ENCODE measurements around the gene EIF3CL.
"Not testable (repeated sequence)": the region's sequence is repeated elsewhere in the genome, so short reads cannot be mapped to it uniquely, and the experiment has no call there.

DNA sequence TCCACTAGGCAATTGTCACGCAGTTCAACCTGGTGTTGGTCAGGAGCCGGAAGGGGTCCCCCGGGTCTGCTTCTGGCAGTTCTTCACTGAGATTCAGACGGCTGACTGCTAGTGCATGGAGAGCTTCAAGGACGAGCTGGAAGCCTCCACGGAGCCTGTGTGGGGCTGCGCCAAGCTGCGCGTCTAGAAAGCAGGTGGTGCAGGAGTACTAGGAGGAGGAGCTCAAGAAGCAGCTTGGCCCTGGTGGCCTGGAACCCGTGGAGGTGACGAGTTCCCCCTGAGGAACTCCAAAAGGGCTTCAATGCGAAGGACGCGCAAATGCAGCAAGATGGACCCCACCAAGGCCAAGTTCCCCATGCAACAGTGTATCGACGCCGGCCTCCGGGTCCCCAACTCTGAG lies 10.9 kb upstream of the EIF3CL start:
- TF ChIP-seq, protein P1, sequence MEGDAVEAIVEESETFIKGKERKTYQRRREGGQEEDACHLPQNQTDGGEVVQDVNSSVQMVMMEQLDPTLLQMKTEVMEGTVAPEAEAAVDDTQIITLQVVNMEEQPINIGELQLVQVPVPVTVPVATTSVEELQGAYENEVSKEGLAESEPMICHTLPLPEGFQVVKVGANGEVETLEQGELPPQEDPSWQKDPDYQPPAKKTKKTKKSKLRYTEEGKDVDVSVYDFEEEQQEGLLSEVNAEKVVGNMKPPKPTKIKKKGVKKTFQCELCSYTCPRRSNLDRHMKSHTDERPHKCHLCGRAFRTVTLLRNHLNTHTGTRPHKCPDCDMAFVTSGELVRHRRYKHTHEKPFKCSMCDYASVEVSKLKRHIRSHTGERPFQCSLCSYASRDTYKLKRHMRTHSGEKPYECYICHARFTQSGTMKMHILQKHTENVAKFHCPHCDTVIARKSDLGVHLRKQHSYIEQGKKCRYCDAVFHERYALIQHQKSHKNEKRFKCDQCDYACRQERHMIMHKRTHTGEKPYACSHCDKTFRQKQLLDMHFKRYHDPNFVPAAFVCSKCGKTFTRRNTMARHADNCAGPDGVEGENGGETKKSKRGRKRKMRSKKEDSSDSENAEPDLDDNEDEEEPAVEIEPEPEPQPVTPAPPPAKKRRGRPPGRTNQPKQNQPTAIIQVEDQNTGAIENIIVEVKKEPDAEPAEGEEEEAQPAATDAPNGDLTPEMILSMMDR (IDR thresholded peaks at IDR 0.05), result not testable (repeated sequence)
- TF ChIP-seq POLR2A (IDR thresholded peaks at IDR 0.05), result not testable (repeated sequence)
